IPS-20b (cell line): ENCODE measurements around the gene PTPRM.

Experiments used
- H3K27ac ChIP-seq: one replicate; pipeline ENCODE4 v1.5.1; 2013; ENCODE audit warnings: low read length
- H3K27me3 ChIP-seq: 2 replicates; pipeline ENCODE4 v1.6.1; 2013; ENCODE audit warnings: mild to moderate bottlenecking, low read length, inconsistent platforms; ENCODE audit not compliant: insufficient read depth
- H3K36me3 ChIP-seq: 2 replicates; pipeline ENCODE4 v1.6.1; 2013; ENCODE audit warnings: low read depth, mild to moderate bottlenecking, inconsistent platforms, low read length, moderate library complexity; ENCODE audit not compliant: insufficient read depth
- H3K4me1 ChIP-seq: 2 replicates; pipeline ENCODE4 v1.6.1; 2013; ENCODE audit warnings: mild to moderate bottlenecking, control low read depth, inconsistent platforms, low read length, moderate library complexity; ENCODE audit not compliant: insufficient read depth
- H3K4me3 ChIP-seq: 2 replicates; pipeline ENCODE4 v1.5.1; 2013; ENCODE audit warnings: mild to moderate bottlenecking, low read length, inconsistent platforms
- H3K9ac ChIP-seq: 2 replicates; pipeline ENCODE4 v1.6.1; 2013; ENCODE audit warnings: low read depth, mild to moderate bottlenecking, inconsistent platforms, low read length, moderate library complexity
- H3K9me3 ChIP-seq: 2 replicates; pipeline ENCODE4 v1.6.1; 2013; ENCODE audit warnings: mild to moderate bottlenecking, low read depth, low read length, inconsistent platforms; ENCODE audit not compliant: insufficient read depth

The PTPRM gene

DNA sequence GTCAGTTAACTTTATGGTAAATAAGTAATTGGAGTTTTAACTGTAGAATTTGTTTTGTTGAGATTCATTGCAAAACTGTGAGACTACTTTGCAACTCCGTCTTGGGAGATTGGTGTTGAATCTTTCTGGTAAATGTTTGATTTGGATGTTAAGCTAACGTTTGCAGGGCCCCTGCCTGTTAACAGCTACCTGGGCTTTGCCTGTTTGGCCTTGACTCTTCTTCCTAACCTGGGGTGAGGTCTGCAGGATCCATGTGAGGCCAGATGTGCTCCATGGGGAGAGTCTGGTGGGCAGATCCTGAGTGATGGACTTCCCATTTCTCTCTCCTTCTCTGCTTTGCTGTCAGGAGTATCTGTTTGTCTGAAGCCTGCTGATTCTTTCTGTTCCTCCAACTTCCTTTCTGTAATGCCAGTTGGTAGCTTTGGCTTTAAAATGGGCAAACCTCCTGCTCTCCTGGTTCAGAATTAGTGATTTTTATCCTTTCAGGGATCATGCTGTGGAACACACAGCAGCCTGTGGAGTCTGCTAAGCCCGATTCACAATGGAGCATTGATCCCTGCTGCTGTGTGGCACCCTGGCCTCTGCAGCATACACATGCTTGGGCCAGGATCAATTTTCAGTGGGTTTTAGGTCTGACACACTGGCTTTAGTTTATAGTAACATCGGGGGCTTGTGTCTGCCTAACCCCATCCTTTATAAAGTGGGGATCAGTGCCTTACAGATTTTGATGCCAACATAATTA, 36.3 kb downstream of the PTPRM start:
- Histone ChIP-seq H3K4me1 (peaks cover 29% of the 10 kb centered on the region), H3K9ac (no peak overlapping the region), H3K9me3 (no peaks in the 10 kb centered on the region), H3K4me3 (no peak overlapping the region), H3K27ac (peak overlapping the region; percentile 15), H3K36me3 (no peaks in the 10 kb centered on the region), H3K27me3 (no peaks in the 10 kb centered on the region)

DNA sequence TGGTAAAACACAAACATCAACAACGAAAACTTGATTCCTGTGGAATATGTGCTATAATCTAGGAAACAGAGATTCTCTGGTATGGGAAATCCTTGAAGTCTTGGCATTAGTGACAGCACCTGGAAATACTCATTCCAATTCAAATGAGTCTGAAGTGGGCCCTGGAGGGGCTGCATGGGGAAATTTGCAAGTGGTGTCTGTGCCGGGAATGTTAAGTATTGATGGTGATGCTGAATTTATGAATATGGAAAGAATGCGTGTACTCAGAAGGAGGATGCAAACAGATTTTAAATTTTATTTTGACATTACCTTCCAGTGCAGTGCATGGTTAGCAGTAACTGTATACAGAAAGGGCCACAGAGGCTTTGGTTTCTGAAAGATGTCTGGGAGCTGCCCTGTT, 37.2 kb downstream of the PTPRM start:
- Histone ChIP-seq H3K9me3 (no peaks in the 10 kb centered on the region), H3K4me3 (no peak overlapping the region), H3K4me1 (peaks cover 31% of the 10 kb centered on the region), H3K9ac (no peak overlapping the region), H3K36me3 (no peaks in the 10 kb centered on the region), H3K27me3 (no peaks in the 10 kb centered on the region), H3K27ac (no peak overlapping the region)

DNA sequence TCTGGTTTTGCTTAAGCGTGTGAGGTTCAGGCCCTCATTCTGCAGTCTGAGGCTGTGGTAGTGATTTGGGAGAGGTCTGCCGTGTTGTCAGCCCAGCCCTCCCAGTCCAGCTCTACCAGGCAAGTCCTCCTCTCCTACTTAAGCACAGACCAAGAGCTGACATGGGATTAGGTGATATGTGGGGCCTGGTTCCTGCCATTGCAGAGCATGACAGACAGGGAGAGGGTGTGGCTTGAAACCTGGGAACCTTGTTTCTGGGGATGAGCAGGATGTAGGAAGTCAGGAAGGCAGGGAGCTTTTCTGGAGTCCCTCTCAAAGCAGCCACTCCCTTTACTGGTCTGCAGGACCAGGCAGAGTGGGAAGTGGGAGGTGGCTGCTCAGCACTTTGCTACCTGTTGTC, 38.6 kb downstream of the PTPRM start:
- Histone ChIP-seq H3K9ac (no peak overlapping the region), H3K27ac (no peak overlapping the region), H3K4me1 (peaks cover 31% of the 10 kb centered on the region), H3K4me3 (no peak overlapping the region), H3K27me3 (no peaks in the 10 kb centered on the region), H3K9me3 (no peaks in the 10 kb centered on the region), H3K36me3 (no peaks in the 10 kb centered on the region)

DNA sequence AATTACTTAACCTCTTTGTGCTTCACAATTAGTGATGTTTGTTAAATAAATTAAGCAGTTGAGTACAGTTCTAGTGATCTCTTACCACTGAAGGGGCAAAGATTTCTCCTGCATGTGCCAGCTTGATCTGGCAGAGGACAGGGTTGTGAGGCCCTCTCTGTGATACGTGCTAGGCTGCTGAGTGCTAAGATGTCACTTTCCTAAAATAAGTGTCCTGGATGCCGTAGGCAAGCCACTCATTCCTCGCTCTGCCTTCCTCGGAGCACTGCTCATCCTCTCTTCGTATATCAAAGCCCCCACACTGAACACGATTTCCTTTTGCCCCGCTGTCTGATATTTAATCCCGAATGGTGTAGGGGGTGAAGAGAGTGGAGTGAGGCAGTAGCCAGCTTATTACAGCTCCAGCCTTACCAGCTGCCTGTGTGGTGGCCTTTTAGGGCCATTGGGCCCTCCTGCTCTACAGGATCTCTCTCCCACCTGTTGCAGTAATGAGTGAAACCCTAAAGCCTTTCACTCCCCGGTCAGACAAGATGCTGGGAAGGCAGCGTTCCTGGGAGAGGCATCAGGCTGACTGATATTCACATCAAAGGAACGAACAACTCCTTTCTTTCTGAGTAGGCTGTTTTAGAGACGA, 40.5 kb downstream of the PTPRM start:
- Histone ChIP-seq H3K27me3 (no peaks in the 10 kb centered on the region), H3K27ac (no peak overlapping the region), H3K9me3 (no peaks in the 10 kb centered on the region), H3K4me3 (no peak overlapping the region), H3K9ac (no peak overlapping the region), H3K4me1 (peaks cover 31% of the 10 kb centered on the region), H3K36me3 (no peaks in the 10 kb centered on the region)

DNA sequence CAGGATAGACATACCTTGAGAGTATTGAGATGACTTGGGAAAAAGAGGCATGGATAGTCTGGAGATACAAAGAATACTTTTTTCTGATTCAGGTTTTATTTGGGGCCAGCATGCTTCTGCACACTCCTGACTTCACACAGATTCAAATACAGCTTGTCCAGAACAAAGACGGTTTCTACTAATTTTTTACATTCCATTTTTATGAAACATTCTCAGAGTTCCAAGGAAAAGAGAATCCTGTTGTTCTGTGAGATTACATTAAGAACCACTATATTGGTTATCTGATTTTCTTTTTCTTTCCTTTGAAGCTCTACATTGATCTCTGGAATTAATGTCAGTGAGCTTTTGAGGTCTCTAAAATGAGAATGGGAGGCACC, 41.0 kb downstream of the PTPRM start:
- H3K9ac ChIP-seq: no peak overlapping the region
- H3K27me3 ChIP-seq: no peaks in the 10 kb centered on the region
- H3K27ac ChIP-seq: no peak overlapping the region
- H3K9me3 ChIP-seq: no peaks in the 10 kb centered on the region
- peaks cover 30% of the 10 kb centered on the region for H3K4me1 ChIP-seq
- H3K36me3 ChIP-seq: no peaks in the 10 kb centered on the region
- no peak overlapping the region for H3K4me3 ChIP-seq

DNA sequence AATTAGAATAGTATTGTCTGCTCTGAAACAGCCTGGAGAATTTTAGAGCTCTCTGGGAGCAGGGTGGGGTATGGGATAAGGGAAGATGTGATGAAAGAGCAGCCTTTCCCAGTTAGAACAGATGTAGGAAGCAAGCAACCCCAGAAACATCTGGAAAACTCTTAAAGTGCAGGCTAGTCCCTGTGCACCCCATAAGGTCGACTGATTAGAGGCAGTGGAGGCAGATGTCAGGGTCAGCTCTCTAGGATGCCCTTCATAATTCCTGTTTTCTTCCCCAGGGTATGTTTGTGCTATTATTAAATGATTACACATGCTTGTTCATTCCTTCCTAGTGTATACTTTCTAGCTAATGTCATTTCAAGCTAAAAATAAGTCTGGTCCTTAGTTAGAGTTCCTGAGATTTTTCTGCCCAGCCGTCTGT, 41.7 kb downstream of the PTPRM start:
- H3K9ac ChIP-seq: no peak overlapping the region
- no peaks in the 10 kb centered on the region for H3K9me3 ChIP-seq
- peaks cover 24% of the 10 kb centered on the region for H3K4me1 ChIP-seq
- H3K27ac ChIP-seq: no peak overlapping the region
- H3K4me3 ChIP-seq: no peak overlapping the region
- H3K36me3 ChIP-seq: no peaks in the 10 kb centered on the region
- no peaks in the 10 kb centered on the region for H3K27me3 ChIP-seq

DNA sequence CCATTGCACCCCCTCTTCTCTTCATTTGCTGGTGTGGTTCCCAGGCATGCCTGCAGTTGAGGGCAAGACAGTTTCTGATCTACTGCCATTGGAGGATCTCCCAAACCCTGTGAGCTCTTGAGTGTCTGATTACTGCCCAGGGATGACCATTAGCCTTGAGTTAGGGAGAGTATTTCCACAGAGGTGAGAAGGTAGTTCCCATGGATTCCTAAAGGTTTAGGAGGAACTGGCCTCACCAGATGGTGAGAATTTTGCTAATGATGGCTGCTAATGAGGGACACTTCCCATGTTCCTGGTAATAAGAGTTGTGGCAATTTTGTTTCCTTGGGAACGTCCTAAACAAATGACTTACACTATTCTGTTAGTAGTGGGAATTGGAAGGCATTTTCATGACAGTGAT, 42.5 kb downstream of the PTPRM start:
- Histone ChIP-seq H3K27ac (no peak overlapping the region), H3K27me3 (no peaks in the 10 kb centered on the region), H3K9me3 (no peaks in the 10 kb centered on the region), H3K4me1 (peaks cover 15% of the 10 kb centered on the region), H3K36me3 (no peaks in the 10 kb centered on the region), H3K4me3 (no peak overlapping the region), H3K9ac (no peak overlapping the region)

DNA sequence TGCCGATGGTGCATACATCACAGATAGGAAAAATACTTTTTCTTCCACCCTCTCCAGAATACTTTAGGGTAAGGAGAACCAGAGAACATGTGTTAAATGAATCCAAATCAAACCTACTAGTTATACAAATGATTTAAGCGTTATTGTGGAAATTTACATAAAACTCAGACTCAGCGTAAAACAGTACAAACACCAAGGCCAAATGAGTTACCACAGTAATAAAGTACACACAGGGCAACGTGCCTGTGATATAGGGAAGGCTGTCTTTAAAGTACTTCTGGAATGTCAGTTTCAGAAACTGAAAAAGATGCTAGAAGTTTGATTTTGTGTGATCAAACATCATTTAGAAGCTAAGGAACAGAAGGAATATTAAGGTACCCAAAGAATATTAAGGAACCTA, 46.9 kb downstream of the PTPRM start:
- Histone ChIP-seq H3K4me1 (peaks cover 9% of the 10 kb centered on the region; the same call in 1 of the 2 replicates), H3K9ac (no peak overlapping the region), H3K27me3 (no peaks in the 10 kb centered on the region), H3K4me3 (no peak overlapping the region), H3K27ac (no peak overlapping the region), H3K9me3 (no peaks in the 10 kb centered on the region), H3K36me3 (no peaks in the 10 kb centered on the region)

DNA sequence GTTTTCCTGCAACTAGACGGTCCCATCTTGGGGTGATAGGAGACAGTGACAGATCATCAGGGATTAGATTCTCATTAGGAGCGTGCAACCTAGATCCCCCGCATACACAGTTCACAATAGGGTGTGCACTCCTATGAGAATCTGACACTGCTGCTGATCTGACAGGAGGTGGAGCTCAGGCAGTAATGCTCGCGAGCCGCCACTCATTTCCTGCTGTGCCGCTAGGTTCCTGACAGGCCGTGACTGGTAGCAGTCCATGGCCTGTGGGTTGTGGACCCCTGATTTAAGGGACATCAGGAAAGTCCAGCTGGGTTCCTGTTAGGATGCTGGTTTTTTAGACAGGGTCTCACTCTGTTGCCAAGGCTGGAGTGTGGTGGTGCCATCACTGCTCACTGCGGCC, 48.7 kb downstream of the PTPRM start:
- Histone ChIP-seq H3K4me1 (peaks cover 9% of the 10 kb centered on the region; the same call in 1 of the 2 replicates), H3K27ac (no peak overlapping the region), H3K27me3 (no peaks in the 10 kb centered on the region), H3K36me3 (no peaks in the 10 kb centered on the region), H3K4me3 (no peak overlapping the region), H3K9ac (no peak overlapping the region), H3K9me3 (no peaks in the 10 kb centered on the region)

DNA sequence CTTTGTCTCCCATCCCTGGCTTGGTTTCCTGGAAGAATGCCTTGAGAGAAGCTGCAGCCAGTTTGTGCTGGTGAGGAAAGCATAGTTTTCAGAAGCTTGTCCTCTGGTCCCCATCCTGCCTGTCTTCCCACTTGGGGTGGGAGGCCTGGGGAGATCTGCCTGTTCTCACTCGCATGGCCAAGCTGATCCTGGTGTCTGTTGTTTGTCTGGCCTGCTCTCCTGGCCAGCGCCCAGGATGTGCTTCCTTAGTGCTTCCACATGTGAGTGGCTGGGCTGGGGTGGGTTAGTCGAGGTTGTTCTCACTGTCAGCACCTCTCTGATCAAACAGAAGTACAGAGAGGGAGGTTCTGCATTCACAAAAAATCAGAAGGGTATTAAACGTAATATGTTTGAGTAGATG, 49.5 kb downstream of the PTPRM start:
- H3K27ac ChIP-seq: no peak overlapping the region
- H3K4me3 ChIP-seq: no peak overlapping the region
- H3K4me1 ChIP-seq: peaks cover 9% of the 10 kb centered on the region; the same call in 1 of the 2 replicates
- no peaks in the 10 kb centered on the region for H3K36me3 ChIP-seq
- no peak overlapping the region for H3K9ac ChIP-seq
- no peaks in the 10 kb centered on the region for H3K27me3 ChIP-seq
- no peaks in the 10 kb centered on the region for H3K9me3 ChIP-seq

DNA sequence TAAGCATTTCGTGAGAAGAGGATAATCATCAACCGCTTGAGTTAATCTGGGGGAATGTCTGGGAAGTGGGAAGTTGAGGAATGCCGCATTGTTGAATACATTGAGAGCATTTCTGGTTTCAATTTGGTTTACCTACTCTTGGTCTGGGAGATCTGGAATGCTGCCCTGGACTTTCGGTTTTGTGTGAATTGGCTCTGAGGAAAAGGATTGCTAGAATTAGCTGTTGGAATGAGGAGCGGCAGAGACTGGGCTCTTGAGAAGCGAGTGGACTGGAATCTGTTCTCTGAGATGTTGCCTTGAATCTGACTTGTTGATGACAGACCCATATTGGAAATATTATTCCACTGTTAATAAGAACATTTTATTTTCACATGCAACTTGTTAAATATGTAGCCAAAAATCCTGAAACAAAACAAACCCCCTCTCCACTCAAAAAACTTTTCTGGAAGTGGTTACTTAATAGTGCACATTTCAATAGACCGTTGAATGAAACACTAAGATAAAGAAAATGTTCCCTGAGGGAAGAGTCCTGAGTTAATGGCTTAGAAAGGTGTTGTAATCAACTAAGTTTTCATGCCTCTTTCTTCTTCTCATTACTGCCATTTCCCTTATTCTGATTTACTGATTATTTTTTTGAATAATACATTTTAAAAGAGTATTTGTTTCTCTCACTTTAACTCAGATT, 50.8 kb downstream of the PTPRM start:
- Histone ChIP-seq H3K27me3 (no peaks in the 10 kb centered on the region), H3K4me1 (peaks cover 9% of the 10 kb centered on the region; the same call in 1 of the 2 replicates), H3K9ac (no peak overlapping the region), H3K9me3 (no peaks in the 10 kb centered on the region), H3K27ac (no peak overlapping the region), H3K36me3 (no peaks in the 10 kb centered on the region), H3K4me3 (no peak overlapping the region)
